Measurements from ENCODE around the gene CLRN1.
A peak's percentile ranks its signal among the peaks of the same experiment; 100 is the strongest.
"Not testable (repeated sequence)": the region's sequence is repeated elsewhere in the genome, so short reads cannot be mapped to it uniquely, and the experiment has no call there.

Gene CLRN1

GRCh38 chr3:150972366-150973071, at the start of gene CLRN1:
CLRN1 (minus strand) TSS chr3:150972727; CDS start chr3:150972708, 19 bp downstream.
- no peak for DNase-seq

- no peak for DNase-seq
These were observed 43.9 kb upstream of the CLRN1 start for GRCh38 chr3:151016478-151016795.

- DNase-seq: no peak
These were observed 43.4 kb upstream of the CLRN1 start for GRCh38 chr3:151015767-151016477.

- no peak for DNase-seq
These were observed 42.7 kb upstream of the CLRN1 start for GRCh38 chr3:151015181-151015580.

- no peak for DNase-seq
These were observed 42.0 kb upstream of the CLRN1 start for GRCh38 chr3:151014501-151015018.

- DNase-seq: no peak
These were observed 40.2 kb upstream of the CLRN1 start for GRCh38 chr3:151012753-151013152.

- DNase-seq: peak; percentile 73
These were observed 38.9 kb upstream of the CLRN1 start for GRCh38 chr3:151011427-151011826.

- no peak for DNase-seq
These were observed 37.5 kb upstream of the CLRN1 start for GRCh38 chr3:151009981-151010380.

- DNase-seq: no peak
These were observed 36.9 kb upstream of the CLRN1 start for GRCh38 chr3:151009430-151009829.

- DNase-seq: no peak
These were observed 36.2 kb upstream of the CLRN1 start for GRCh38 chr3:151008699-151009098.

- DNase-seq: no peak
These were observed 31.2 kb upstream of the CLRN1 start for GRCh38 chr3:151003768-151004134.

- DNase-seq: no peak
These were observed 30.7 kb upstream of the CLRN1 start for GRCh38 chr3:151003029-151003767.

- no peak for DNase-seq
These were observed 29.8 kb upstream of the CLRN1 start for GRCh38 chr3:151002003-151002981.

- DNase-seq: no peak
These were observed 26.5 kb upstream of the CLRN1 start for GRCh38 chr3:150998996-150999395.

- DNase-seq: no peak
These were observed 24.2 kb upstream of the CLRN1 start for GRCh38 chr3:150996731-150997130.

- DNase-seq: no peak
These were observed 23.0 kb upstream of the CLRN1 start for GRCh38 chr3:150995510-150995909.

- no peak for DNase-seq
These were observed 16.7 kb upstream of the CLRN1 start for GRCh38 chr3:150989208-150989607.

GRCh38 chr3:150988395-150988794, 15.9 kb upstream of the CLRN1 start:
- not testable (repeated sequence) for DNase-seq

- DNase-seq: no peak
These were observed 13.2 kb upstream of the CLRN1 start for GRCh38 chr3:150985711-150986110.

GRCh38 chr3:150984066-150984465, 11.5 kb upstream of the CLRN1 start:
- DNase-seq: no peak

- DNase-seq: no peak
These were observed 6.1 kb upstream of the CLRN1 start for GRCh38 chr3:150978566-150979148.

GRCh38 chr3:150975992-150976368, 3.5 kb upstream of the CLRN1 start:
- DNase-seq: no peak

Data from NCI-H2081 treated with DMSO at 0.1 percent for 48 hours (cell line).